IMR-90 (cell line): ENCODE results near the gene PPP1R27. TPM values are rescaled to one million over a fixed set of nuclear protein-coding genes. Genes with fewer than 3 reads are reported as not detected.

Source experiments
- ATAC-seq: fragments of 200-7000 bp; cut with Tn5 transposase; 2 replicates; pipeline ENCODE4 v1.9.1; 2020; ENCODE audit warnings: low read depth, mild to moderate bottlenecking, moderate library complexity
- BruUV-seq: library from RNA; stranded (reverse); fragments of 400-500 nt; replicated peaks from 2 replicates; lab custom pipeline; 2021; lab: Mats Ljungman, UMichigan
- CTCF ChIA-PET: fragments of 300-600 bp; formaldehyde crosslinking; extraction: SDS; loops from one replicate; lab custom pipeline; 2021; ENCODE audit warnings: antibody characterized with exemption; lab: Yijun Ruan, JAX
- POLR2A ChIA-PET: fragments of 300-600 bp; sonication (Branson Sonifier 250); formaldehyde crosslinking; loops from one replicate; lab custom pipeline; 2022; ENCODE audit warnings: antibody characterized with exemption; ENCODE audit not compliant: unreplicated experiment; lab: Charles Lee
- DNase-seq: peaks from one replicate; pipeline ENCODE4 v3.0.0; 2013
- H2AFZ ChIP-seq: replicated peaks from 2 replicates; pipeline ENCODE3; 2013; ENCODE audit warnings: low read length, mild to moderate bottlenecking; ENCODE audit not compliant: poor library complexity
- H2AK5ac ChIP-seq: 2 replicates; pipeline ENCODE4 v1.6.1; 2013; ENCODE audit warnings: low read depth, low read length, inconsistent platforms
- H2AK9ac ChIP-seq: replicated peaks from 2 replicates; pipeline ENCODE3; 2013; ENCODE audit warnings: mild to moderate bottlenecking, low read depth, low read length, moderate library complexity; ENCODE audit not compliant: poor library complexity
- H2BK120ac ChIP-seq: 2 replicates; pipeline ENCODE4 v1.6.1; 2013; ENCODE audit warnings: low read depth, low read length, inconsistent platforms
- H2BK15ac ChIP-seq: 3 replicates; pipeline ENCODE4 v1.6.1; 2013; ENCODE audit warnings: low read depth, low read length, inconsistent platforms
- H2BK20ac ChIP-seq: 2 replicates; pipeline ENCODE4 v1.6.1; 2013; ENCODE audit warnings: low read depth, mild to moderate bottlenecking, inconsistent platforms, low read length, moderate library complexity
- H2BK5ac ChIP-seq: 2 replicates; pipeline ENCODE4 v1.6.1; 2013; ENCODE audit warnings: mild to moderate bottlenecking, low read depth, low read length, inconsistent platforms; ENCODE audit not compliant: poor library complexity, severe bottlenecking
- H3K14ac ChIP-seq: replicated peaks from 2 replicates; pipeline ENCODE4 v1.6.1; 2013; ENCODE audit warnings: low read depth, low read length, inconsistent platforms
- H3K18ac ChIP-seq: 2 replicates; pipeline ENCODE4 v1.6.1; 2013; ENCODE audit warnings: low read depth, low read length, control low read depth
- H3K23ac ChIP-seq: 2 replicates; pipeline ENCODE4 v1.6.1; 2013; ENCODE audit warnings: low read depth, low read length, inconsistent platforms
- H3K27ac ChIP-seq: 2 replicates; pipeline ENCODE4 v1.5.1; 2013; ENCODE audit warnings: mild to moderate bottlenecking, control low read depth, low read length; ENCODE audit not compliant: insufficient read depth
- H3K27me3 ChIP-seq: 2 replicates; pipeline ENCODE4 v1.6.1; 2013; ENCODE audit warnings: low read length; ENCODE audit not compliant: control insufficient read depth, insufficient read depth
- H3K36me3 ChIP-seq: 2 replicates; pipeline ENCODE4 v1.6.1; 2013; ENCODE audit warnings: low read length, mixed read lengths; ENCODE audit not compliant: control insufficient read depth, insufficient read depth
- H3K4ac ChIP-seq: 2 replicates; pipeline ENCODE4 v1.6.1; 2013; ENCODE audit warnings: low read depth, low read length, inconsistent platforms
- H3K4me1 ChIP-seq: 2 replicates; pipeline ENCODE4 v1.6.1; 2013; ENCODE audit warnings: low read length, mixed read lengths; ENCODE audit not compliant: control insufficient read depth, insufficient read depth
- H3K4me2 ChIP-seq: 2 replicates; pipeline ENCODE4 v1.6.1; 2013; ENCODE audit warnings: low read depth, mild to moderate bottlenecking, control low read depth, low read length, moderate library complexity
- H3K4me3 ChIP-seq: 2 replicates; pipeline ENCODE4 v1.5.1; 2013; ENCODE audit warnings: low read depth, mild to moderate bottlenecking, control low read depth, low read length, moderate library complexity; ENCODE audit not compliant: insufficient read depth
- H3K56ac ChIP-seq: 2 replicates; pipeline ENCODE4 v1.6.1; 2013; ENCODE audit warnings: low read length, inconsistent platforms; ENCODE audit not compliant: insufficient read depth; ENCODE audit errors: extremely low read depth
- H3K79me1 ChIP-seq, 2 experiments: 2 replicates each; pipeline ENCODE4 v1.6.1; 2013; ENCODE audit warnings: low read length in 2 of 2, inconsistent platforms in 1 of 2, low read depth in 1 of 2
- H3K9ac ChIP-seq: 2 replicates; pipeline ENCODE4 v1.6.1; 2013; ENCODE audit warnings: low read depth, low read length, control low read depth
- H3K9me1 ChIP-seq: 2 replicates; pipeline ENCODE4 v1.6.1; 2013; ENCODE audit warnings: low read length, inconsistent platforms; ENCODE audit not compliant: insufficient read depth
- H3K9me3 ChIP-seq: 2 replicates; pipeline ENCODE4 v1.6.1; 2013; ENCODE audit warnings: low read length; ENCODE audit not compliant: control insufficient read depth, insufficient read depth
- H4K20me1 ChIP-seq: 2 replicates; pipeline ENCODE4 v1.6.1; 2013; ENCODE audit warnings: low read length, inconsistent platforms; ENCODE audit not compliant: insufficient read depth
- H4K5ac ChIP-seq: 2 replicates; pipeline ENCODE4 v1.6.1; 2013; ENCODE audit warnings: mild to moderate bottlenecking, low read depth, low read length, control low read depth
- H4K8ac ChIP-seq, 2 experiments: 2 replicates each; pipeline ENCODE4 v1.6.1; 2013; ENCODE audit warnings: low read depth in 2 of 2, low read length in 2 of 2, control low read depth in 1 of 2, inconsistent platforms in 1 of 2
- H4K91ac ChIP-seq: 2 replicates; pipeline ENCODE4 v1.6.1; 2013; ENCODE audit warnings: low read depth, low read length, inconsistent platforms; ENCODE audit not compliant: insufficient read depth
- BHLHE40 ChIP-seq: fragments of 150-350 bp; IDR thresholded peaks from 2 replicates; pipeline ENCODE4 v1.6.1; 2016; ENCODE audit warnings: mild to moderate bottlenecking, low read depth, low read length
- NFE2L2 ChIP-seq: fragments of 150-350 bp; IDR thresholded peaks from 2 replicates; pipeline ENCODE4 v1.6.1; 2016; ENCODE audit warnings: low read depth, mild to moderate bottlenecking, low read length
- SMC3 ChIP-seq: fragments of 150-350 bp; IDR thresholded peaks from 2 replicates; pipeline ENCODE4 v1.6.1; 2016; ENCODE audit warnings: low read depth, mild to moderate bottlenecking, antibody characterized with exemption, low read length, moderate library complexity
- WGBS, 2 experiments: methylation state at CpG; one replicate each; pipeline versions ENCODE4 v1.1.5 to v1.1.7; 2013; ENCODE audit warnings: missing lambda C conversion rate in 2 of 2; ENCODE audit not compliant: insufficient read length in 1 of 2; ENCODE audit errors: extremely low coverage in 2 of 2; 5-methylcytosine and 5-hydroxymethylcytosine counted together
- dilution Hi-C: fragments of 300-500 bp; cut with HindIII; formaldehyde crosslinking; loops from one replicate; pipeline ENCODE4 v1.14.3; 2018; ENCODE audit warnings: low sequenced_read_pairs; ENCODE audit not compliant: unreplicated experiment
- in situ Hi-C: fragments of 300-500 bp; cut with MboI; formaldehyde crosslinking; loops from 3 replicates; pipeline ENCODE4 v1.14.3; 2019; ENCODE audit warnings: low sequenced_read_pairs, inconsistent platforms, mixed read lengths
- intact Hi-C: fragments of 100-400 bp; cut with micrococcal nuclease; formaldehyde crosslinking; loops from 2 replicates; pipeline ENCODE4 v1.10.0; 2022
- polyA plus RNA-seq, 3 experiments: library from polyadenylated mRNA; depleted of rRNA; stranded (reverse); fragments of >200 nt; gene quantifications; 2 replicates each; pipeline ENCODE4 v1.2.3, GENCODE V29; 2012; ENCODE audit warnings: low replicate concordance in 1 of 3
- total RNA-seq: library from RNA; depleted of rRNA; stranded (reverse); fragments of >200 nt; gene quantifications from 2 replicates; pipeline ENCODE4 v1.2.3, GENCODE V29; 2012

The PPP1R27 gene
- total and polyA plus RNA-seq, 2 of the 4 experiments (the other 2 are of a cell fraction): 0.21 TPM; not detected in 1

GRCh38 chr17:81839301-81839700, 4.5 kb upstream of the PPP1R27 start:
- Histone ChIP-seq H4K8ac (no peak overlapping the region), H3K9ac (no peak overlapping the region), H3K9me1 (peaks cover 6% of the 10 kb centered on the region; the same call in 1 of the 2 replicates), H3K4me2 (no peak overlapping the region), H3K18ac (no peak overlapping the region), H2AK9ac (no peak overlapping the region), H2BK15ac (no peak overlapping the region), H4K5ac (no peak overlapping the region), H2BK20ac (no peak overlapping the region), H4K20me1 (peaks cover 19% of the 10 kb centered on the region), H3K36me3 (peaks cover 22% of the 10 kb centered on the region), H4K91ac (no peak overlapping the region), H2AK5ac (no peak overlapping the region), H3K27ac (no peak overlapping the region), H3K56ac (no peak overlapping the region), H3K79me1 (peaks cover 2 to 4% of the 10 kb centered on the region in 2 experiments; a peak in 3 of 4 replicates), H2BK5ac (no peak overlapping the region), H2BK120ac (no peak overlapping the region), H3K4me3 (no peak overlapping the region), H3K27me3 (no peaks in the 10 kb centered on the region), H3K9me3 (no peaks in the 10 kb centered on the region), H3K23ac (no peak overlapping the region), H2AFZ (no peak overlapping the region), H3K14ac (no peak overlapping the region), H3K4ac (no peak overlapping the region), H3K4me1 (no peaks in the 10 kb centered on the region; the same call in 1 of the 2 replicates)
- no peak for DNase-seq
- intact Hi-C loops: no loop called here
- CTCF ChIA-PET: no interaction called here
- dilution Hi-C loops: no loop called here
- BruUV-seq: no TSS peak
- WGBS, 2 experiments: 91% methylated on average over 11 of the region's 15 CpGs; no CpG with 5 or more reads in 1 of the 2 experiments
- no peak for ATAC-seq
- TF ChIP-seq SMC3: no peak
- no peak for TF ChIP-seq NFE2L2
- TF ChIP-seq BHLHE40: no peak
- in situ Hi-C loops: no loop called here
- POLR2A ChIA-PET: no interaction called here
